NCI-H2107 treated with DMSO at 0.1 percent for 48 hours (cell line): ENCODE measurements around the gene TPT1.
"Not testable (repeated sequence)": the region's sequence is repeated elsewhere in the genome, so short reads cannot be mapped to it uniquely, and the experiment has no call there.

Experiments
- DNase-seq: peaks from one replicate; lab custom pipeline; 2025; ENCODE audit not compliant: unreplicated experiment; lab: John Stamatoyannopoulos, UW

TPT1 gene

GRCh38 chr13:45341034-45341798 is at the start of gene TPT1:
TSS of gene TPT1 (minus strand) at chr13:45341183. CDS start at chr13:45341069, 114 bp downstream.
- DNase-seq: peak; percentile 87

DNA sequence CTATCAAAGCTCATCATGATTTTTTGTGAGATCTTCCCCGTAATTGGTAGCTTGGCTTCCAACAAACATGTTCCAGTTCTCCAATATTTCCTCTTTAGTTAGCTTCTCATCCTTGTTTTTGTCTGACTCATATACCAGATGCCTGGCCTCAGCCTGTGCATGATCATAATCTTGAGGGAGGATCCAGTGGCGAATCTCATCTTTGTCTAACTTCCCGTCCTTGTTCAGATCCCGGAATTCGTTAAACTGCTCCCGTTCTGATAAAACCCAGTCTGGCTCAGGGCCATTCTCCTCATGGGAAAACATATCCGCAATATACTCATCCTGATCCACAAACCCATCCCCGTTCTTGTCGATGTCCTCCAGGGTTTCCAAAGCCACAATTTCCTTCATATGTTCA is 49.4 kb upstream of the TPT1 start:
- DNase-seq: not testable (repeated sequence)

- DNase-seq: no peak
Measured at GRCh38 chr13:45388664-45389063, 47.7 kb upstream of the TPT1 start.

GRCh38 chr13:45386892-45387575 is 46.1 kb upstream of the TPT1 start:
- DNase-seq: not testable (repeated sequence)

GRCh38 chr13:45385907-45386553 is 45.0 kb upstream of the TPT1 start:
- DNase-seq: no peak

- no peak for DNase-seq
Measured at GRCh38 chr13:45385320-45385719, 44.3 kb upstream of the TPT1 start.

GRCh38 chr13:45384474-45385174 is 43.6 kb upstream of the TPT1 start:
- DNase-seq: no peak

- DNase-seq: not testable (repeated sequence)
Measured at GRCh38 chr13:45382739-45383138, 41.8 kb upstream of the TPT1 start.

GRCh38 chr13:45381196-45381595 is 40.2 kb upstream of the TPT1 start:
- DNase-seq: no peak

DNA sequence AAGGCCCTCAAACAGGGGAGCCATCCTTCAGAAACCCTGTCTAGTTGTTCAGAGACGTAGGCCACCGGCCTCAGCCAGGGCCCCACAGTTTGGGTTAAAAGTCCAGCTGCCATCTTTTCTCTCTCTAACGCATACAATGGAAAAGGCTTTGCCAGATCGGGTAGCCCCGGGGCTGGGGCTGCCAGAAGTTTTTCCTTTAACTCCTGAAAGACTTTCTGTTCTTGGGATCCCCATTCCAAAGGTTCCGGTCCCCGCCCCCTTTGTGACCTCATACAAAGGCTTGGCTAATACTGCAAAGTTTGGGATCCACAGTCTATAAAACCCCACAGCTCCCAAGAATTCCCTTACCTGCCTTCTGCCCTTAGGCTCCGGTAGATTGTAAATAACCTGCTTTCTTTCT is 39.7 kb upstream of the TPT1 start:
- not testable (repeated sequence) for DNase-seq

GRCh38 chr13:45379516-45379915 is 38.5 kb upstream of the TPT1 start:
- not testable (repeated sequence) for DNase-seq

GRCh38 chr13:45378786-45379185 is 37.8 kb upstream of the TPT1 start:
- DNase-seq: not testable (repeated sequence)

DNA sequence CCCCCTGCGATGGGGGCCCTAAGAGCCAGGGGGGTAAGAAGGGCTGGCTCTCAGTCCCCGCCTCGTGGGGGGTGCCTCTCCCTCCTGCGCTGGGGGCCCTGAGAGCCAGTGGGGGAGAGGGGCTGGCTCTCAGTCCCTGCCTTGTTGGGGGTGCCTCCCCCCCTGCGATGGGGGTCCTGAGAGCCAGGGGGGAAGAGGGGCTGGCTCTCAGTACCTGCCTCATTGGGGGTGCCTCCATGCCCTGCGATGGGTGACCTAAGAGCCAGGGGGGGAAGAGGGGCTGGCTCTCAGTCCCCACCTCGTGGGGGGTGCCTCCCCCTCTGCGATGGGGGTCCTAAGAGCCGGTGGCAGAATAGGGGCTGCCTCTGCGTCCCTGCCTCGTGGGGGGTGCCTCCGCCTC is 36.3 kb upstream of the TPT1 start:
- DNase-seq: not testable (repeated sequence)

DNA sequence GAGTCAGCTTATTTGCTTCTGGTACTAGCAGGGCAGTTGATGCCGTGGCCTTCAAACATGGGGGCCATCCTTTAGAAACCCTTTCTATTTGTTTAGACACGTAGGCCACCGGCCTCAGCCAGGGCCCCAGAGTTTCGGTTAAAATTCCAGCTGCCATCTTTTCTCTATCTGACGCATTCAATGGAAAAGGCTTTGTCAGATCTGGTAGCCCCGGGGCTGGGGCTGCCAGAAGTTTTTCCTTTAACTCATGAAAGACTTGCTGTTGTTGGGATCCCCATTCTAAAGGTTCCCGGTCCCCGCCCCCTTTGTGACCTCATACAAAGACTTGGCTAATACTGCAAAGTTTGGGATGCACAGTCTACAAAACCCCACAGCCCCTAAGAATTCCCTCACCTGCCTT is 35.7 kb upstream of the TPT1 start:
- DNase-seq: not testable (repeated sequence)

DNA sequence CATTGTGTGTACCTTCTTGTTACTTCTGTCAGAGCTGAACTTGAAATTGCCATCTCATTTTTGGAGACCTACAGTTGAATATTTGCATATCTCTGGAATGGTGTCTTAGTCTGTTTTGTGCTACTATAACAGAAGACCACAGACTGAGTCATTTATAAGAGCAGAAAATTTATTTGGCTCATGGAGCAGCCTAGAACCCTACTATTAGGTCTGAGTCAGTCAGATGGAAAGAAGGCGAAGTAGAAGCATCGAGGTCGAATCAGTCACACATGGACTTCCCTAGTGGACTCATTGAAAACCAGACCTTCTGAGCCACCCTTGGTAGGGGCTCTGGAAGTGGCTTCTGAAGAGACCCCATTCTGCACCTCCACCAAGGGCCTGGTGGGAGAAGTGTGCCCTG is 33.9 kb upstream of the TPT1 start:
- no peak for DNase-seq

DNA sequence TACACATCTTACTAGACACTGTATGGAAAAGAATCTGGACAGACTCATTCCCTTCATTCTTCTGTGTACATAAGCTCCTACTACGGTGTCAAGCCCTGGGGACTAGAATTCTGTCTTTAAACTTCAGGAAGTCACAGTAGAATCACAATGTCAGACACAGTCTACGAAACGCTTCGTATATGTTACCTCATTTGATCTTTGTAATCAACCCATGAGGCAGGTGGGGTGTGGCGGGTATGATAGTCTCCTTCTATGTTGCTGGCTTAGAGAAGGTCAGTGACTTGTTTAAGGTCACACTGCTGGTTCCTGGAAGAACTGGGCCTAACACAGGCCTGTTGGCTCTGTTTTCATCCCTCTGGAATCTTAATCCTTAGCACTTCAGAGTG is 32.2 kb upstream of the TPT1 start:
- no peak for DNase-seq

DNA sequence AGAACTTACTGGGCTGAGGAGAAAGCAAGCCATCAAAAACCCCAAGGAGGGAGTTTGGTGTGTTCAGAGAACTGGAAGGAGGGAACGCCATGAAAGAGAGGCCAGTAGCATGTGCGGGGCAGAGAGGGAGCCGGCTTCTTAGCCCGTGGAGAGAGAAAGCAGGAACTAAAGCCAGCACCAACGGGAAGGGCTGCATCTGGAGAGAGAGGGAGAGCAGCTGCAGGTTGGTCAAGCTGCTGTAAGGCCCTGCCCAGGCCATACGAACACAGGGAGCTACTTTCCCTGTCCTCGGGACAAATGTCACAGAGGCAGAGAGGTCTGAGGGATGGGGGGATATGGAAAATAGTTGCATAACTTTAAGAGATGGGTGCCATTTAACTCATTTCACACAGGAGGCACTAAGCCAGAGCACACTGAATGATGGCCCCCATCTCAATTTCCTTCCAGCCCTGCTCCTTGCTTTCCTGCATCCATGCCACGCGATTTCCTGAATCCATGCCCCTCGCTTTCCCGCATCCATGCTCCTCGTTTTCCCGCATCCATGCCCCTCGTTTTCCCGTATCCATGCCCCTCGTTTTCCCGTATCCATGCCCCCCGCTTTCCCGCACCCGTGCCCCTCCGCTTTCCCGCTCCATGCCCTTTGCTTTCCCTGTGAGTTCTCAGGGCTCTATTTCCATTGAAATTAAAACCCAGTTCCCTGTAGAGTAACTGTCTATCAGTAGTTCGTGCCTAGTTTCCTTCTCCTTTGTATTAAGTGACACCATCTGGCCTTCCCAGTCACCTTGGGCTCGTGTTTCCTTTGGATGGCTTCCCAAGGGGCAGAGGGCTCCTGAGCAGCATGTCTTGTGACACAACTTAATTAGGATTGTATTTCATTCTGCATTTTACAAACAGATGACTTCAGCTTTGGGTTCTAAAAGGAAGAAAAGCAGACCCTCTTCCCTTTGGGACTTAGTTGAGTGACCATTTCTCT is 31.5 kb upstream of the TPT1 start:
- DNase-seq: peak; percentile 9

- no peak for DNase-seq
Measured at GRCh38 chr13:45370922-45371406, 30.0 kb upstream of the TPT1 start.

DNA sequence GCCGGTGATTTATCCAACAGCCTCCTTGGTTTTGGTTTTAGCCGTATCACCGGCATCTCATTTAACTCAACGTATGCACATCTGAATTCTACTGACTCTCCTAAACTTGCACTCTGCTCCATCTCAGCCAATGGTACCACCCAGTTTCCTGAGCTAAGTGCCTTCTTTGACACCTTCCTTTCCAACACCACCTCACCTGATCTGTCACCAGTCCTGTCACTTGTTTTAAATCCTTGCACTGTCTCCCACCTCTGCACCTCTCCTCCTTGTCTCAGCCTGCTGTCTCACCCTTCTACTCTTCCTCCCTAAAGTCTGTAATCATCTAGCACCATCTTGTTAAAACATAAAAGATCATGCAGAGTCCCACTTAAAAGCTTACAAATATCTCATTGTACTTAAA is 28.1 kb upstream of the TPT1 start:
- no peak for DNase-seq

- DNase-seq: no peak
Measured at GRCh38 chr13:45368571-45368970, 27.6 kb upstream of the TPT1 start.
